Activated B cell treated with CpG ODN at 0.5 μM for 24 hours (primary cell): ENCODE data around the gene PUM2. TPM values are rescaled to one million over a fixed set of nuclear protein-coding genes. Genes with fewer than 3 reads are reported as not detected.
A peak's percentile ranks its signal among the peaks of the same experiment; 100 is the strongest.

ENCODE experiments used
- ATAC-seq: fragments of 200-7000 bp; cut with Tn5 transposase; one replicate; pipeline ENCODE4 v1.10.0; 2021; ENCODE audit warnings: low read depth, mild to moderate bottlenecking, moderate library complexity
- CTCF ChIA-PET: fragments of 350-600 bp; sonication (Branson Sonifier 250); formaldehyde crosslinking; loops from one replicate; lab custom pipeline; 2021; ENCODE audit warnings: antibody characterized with exemption; lab: Charles Lee
- POLR2A ChIA-PET: fragments of 350-600 bp; sonication (Branson Sonifier 250); formaldehyde crosslinking; loops from one replicate; lab custom pipeline; 2021; ENCODE audit warnings: antibody characterized with exemption; lab: Charles Lee
- DNase-seq: peaks from one replicate; pipeline ENCODE4 v3.0.0; 2022
- H3K27ac Mint-ChIP-seq: one replicate; pipeline ENCODE4 v1.8.0; 2020; ENCODE audit warnings: mixed read lengths
- H3K27me3 Mint-ChIP-seq: one replicate; pipeline ENCODE4 v1.8.0; 2021; ENCODE audit warnings: mixed read lengths
- H3K36me3 Mint-ChIP-seq: one replicate; pipeline ENCODE4 v1.8.0; 2021; ENCODE audit warnings: low read depth, mixed read lengths
- H3K4me1 Mint-ChIP-seq: one replicate; pipeline ENCODE4 v1.8.0; 2021; ENCODE audit warnings: mixed read lengths
- H3K4me3 Mint-ChIP-seq: one replicate; pipeline ENCODE4 v1.8.0; 2020; ENCODE audit warnings: mild to moderate bottlenecking, mixed read lengths
- H3K9me3 Mint-ChIP-seq: one replicate; pipeline ENCODE4 v1.8.0; 2020; ENCODE audit warnings: mixed read lengths
- CTCF ChIP-seq: fragments of 200-600 bp; IDR thresholded peaks from one replicate; pipeline ENCODE4 v1.8.0; 2022; ENCODE audit warnings: antibody characterized with exemption, mild to moderate bottlenecking
- intact Hi-C: fragments of 100-400 bp; cut with micrococcal nuclease; formaldehyde crosslinking; loops from one replicate; pipeline ENCODE4 v1.15.1; 2024
- total RNA-seq: library from RNA; stranded (reverse); gene quantifications from 2 replicates; pipeline ENCODE4 v1.2.3, GENCODE V29; 2022

PUM2 gene
- total RNA-seq, 1 donor from 2014 or later = 110 TPM

GRCh38 chr2:20352581-20353216 is 2.1 kb upstream of the PUM2 start:
- Mint-ChIP-seq H3K9me3 (no peaks in the 10 kb centered on the region), H3K27ac (no peak overlapping the region), H3K36me3 (peaks cover 12% of the 10 kb centered on the region), H3K27me3 (no peaks in the 10 kb centered on the region), H3K4me1 (peaks cover 21% of the 10 kb centered on the region), H3K4me3 (no peak overlapping the region)
- ChIA-PET POLR2A (interaction anchor here (0.6 to 2.3 kb wide), 2 partner anchors 29 to 94 kb away, joined by 3 to 12 read pairs; partner anchors contain the start of gene RHOB), CTCF (interaction anchor here (1.5 kb wide), 1 partner anchor 26 kb away, joined by 5 read pairs; no protein-coding TSS in a partner anchor)
- no peak for ATAC-seq
- TF ChIP-seq CTCF = no peak
- DNase-seq = no peak
- intact Hi-C loops = loop anchor here (5.0 kb wide), 4 partner anchors 245 to 1790 kb away; partner anchors contain the start of genes RDH14 and WDR35

- no peak for ATAC-seq
- DNase-seq = no peak
- CTCF ChIA-PET = interaction anchor here (0.8 to 1.5 kb wide), 4 partner anchors 26 to 314 kb away, joined by 3 to 6 read pairs (median 5); no protein-coding TSS in a partner anchor
Observed at GRCh38 chr2:20352230-20352578, 1.6 kb upstream of the PUM2 start.

GRCh38 chr2:20351555-20352229 is 1.0 kb upstream of the PUM2 start:
- no peak for DNase-seq
- no peaks in the 10 kb centered on the region for H3K9me3 Mint-ChIP-seq
- H3K27me3 Mint-ChIP-seq = no peaks in the 10 kb centered on the region
- no peak overlapping the region for H3K4me3 Mint-ChIP-seq
- CTCF ChIA-PET = interaction anchor here (0.8 to 1.4 kb wide), 3 partner anchors 26 to 314 kb away, joined by 3 to 6 read pairs (median 5); no protein-coding TSS in a partner anchor
- intact Hi-C loops = loop anchor here (1.0 to 5.0 kb wide), 6 partner anchors 21 to 1789 kb away; partner anchors contain the start of genes LDAH, RDH14 and WDR35
- peaks cover 31% of the 10 kb centered on the region for H3K4me1 Mint-ChIP-seq
- POLR2A ChIA-PET = interaction anchor here (0.8 to 2.3 kb wide), 7 partner anchors 9 to 315 kb away, joined by 3 to 12 read pairs (median 3); partner anchors contain the start of genes GDF7, HS1BP3, LAPTM4A and RHOB
- H3K36me3 Mint-ChIP-seq = peaks cover 15% of the 10 kb centered on the region
- no peak for TF ChIP-seq CTCF
- ATAC-seq = no peak
- no peak overlapping the region for H3K27ac Mint-ChIP-seq

More at GRCh38 chr2:20352230-20352578, 1.6 kb upstream of the PUM2 start:
- Mint-ChIP-seq H3K4me1 (peaks cover 26% of the 10 kb centered on the region), H3K4me3 (no peak overlapping the region), H3K27ac (no peak overlapping the region), H3K9me3 (no peaks in the 10 kb centered on the region), H3K36me3 (peaks cover 13% of the 10 kb centered on the region), H3K27me3 (no peaks in the 10 kb centered on the region)
- intact Hi-C loops = loop anchor here (5.0 kb wide), 4 partner anchors 245 to 1790 kb away; partner anchors contain the start of genes RDH14 and WDR35
- TF ChIP-seq CTCF = no peak
- POLR2A ChIA-PET = interaction anchor here (0.6 to 2.3 kb wide), 4 partner anchors 9 to 299 kb away, joined by 3 to 12 read pairs (median 4); partner anchors contain the start of genes HS1BP3 and RHOB

GRCh38 chr2:20350041-20350712 is 467 bp downstream of the PUM2 start:
- intact Hi-C loops = loop anchor here (1.0 to 5.0 kb wide), 11 partner anchors 24 to 1788 kb away; partner anchors contain the start of genes HS1BP3, LDAH, RDH14 and RHOB
- no peak for TF ChIP-seq CTCF
- POLR2A ChIA-PET = interaction anchor here (0.9 to 1.6 kb wide), 8 partner anchors 17 to 317 kb away, joined by 3 to 9 read pairs (median 4); partner anchors contain the start of genes GDF7, HS1BP3, LAPTM4A and RHOB

More at GRCh38 chr2:20350041-20350712, 467 bp downstream of the PUM2 start:
- Mint-ChIP-seq H3K9me3 (no peaks in the 10 kb centered on the region), H3K27me3 (no peaks in the 10 kb centered on the region), H3K4me1 (peaks cover 46% of the 10 kb centered on the region), H3K36me3 (peaks cover 26% of the 10 kb centered on the region), H3K4me3 (peak overlapping the region; percentile 92), H3K27ac (peak overlapping the region; percentile 86)
- peak; percentile 68 for DNase-seq
- CTCF ChIA-PET = interaction anchor here (1.4 to 2.1 kb wide), 2 partner anchors 20 to 24 kb away, joined by 4 to 8 read pairs; no protein-coding TSS in a partner anchor
- ATAC-seq = peak; percentile 25
